Measurements from ENCODE around the gene RAP2A. TPM values are rescaled to one million over a fixed set of nuclear protein-coding genes. Genes with fewer than 3 reads are reported as not detected.

The RAP2A gene
- total RNA-seq, 1 experiment from 2014 or later: 33.4 TPM

DNA sequence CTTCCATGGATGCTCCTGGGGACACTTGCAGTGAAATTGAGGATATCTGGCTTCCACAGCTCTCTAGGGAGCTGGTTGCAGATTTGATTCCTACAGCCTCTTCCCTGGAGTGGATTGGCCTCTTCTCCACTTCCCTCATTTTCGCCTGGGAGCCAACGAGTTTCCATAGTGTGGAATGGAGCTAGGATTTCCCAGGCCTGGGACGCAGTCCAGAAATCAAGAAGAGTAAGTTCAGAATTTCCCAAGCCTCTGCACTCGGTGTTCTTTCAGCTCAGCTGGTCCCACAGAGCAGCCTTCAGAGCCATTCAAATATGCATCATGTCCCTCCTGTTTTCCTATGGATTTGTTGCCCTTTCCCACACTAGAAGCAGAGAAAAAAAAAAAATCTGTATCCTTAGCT, 68.2 kb downstream of the RAP2A start:
- peaks cover 6% of the 10 kb centered on the region for H3K4me1 Mint-ChIP-seq (ENCODE audit: insufficient read depth, unreplicated experiment)
- intact Hi-C loops (cut with micrococcal nuclease): no loop called here
- TF ChIP-seq, protein P1, sequence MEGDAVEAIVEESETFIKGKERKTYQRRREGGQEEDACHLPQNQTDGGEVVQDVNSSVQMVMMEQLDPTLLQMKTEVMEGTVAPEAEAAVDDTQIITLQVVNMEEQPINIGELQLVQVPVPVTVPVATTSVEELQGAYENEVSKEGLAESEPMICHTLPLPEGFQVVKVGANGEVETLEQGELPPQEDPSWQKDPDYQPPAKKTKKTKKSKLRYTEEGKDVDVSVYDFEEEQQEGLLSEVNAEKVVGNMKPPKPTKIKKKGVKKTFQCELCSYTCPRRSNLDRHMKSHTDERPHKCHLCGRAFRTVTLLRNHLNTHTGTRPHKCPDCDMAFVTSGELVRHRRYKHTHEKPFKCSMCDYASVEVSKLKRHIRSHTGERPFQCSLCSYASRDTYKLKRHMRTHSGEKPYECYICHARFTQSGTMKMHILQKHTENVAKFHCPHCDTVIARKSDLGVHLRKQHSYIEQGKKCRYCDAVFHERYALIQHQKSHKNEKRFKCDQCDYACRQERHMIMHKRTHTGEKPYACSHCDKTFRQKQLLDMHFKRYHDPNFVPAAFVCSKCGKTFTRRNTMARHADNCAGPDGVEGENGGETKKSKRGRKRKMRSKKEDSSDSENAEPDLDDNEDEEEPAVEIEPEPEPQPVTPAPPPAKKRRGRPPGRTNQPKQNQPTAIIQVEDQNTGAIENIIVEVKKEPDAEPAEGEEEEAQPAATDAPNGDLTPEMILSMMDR (IDR thresholded peaks at IDR 0.05; ENCODE audit: unreplicated experiment): no peak
- DNase-seq (ENCODE audit: unreplicated experiment): no peak
- H3K27me3 Mint-ChIP-seq (ENCODE audit: insufficient read depth, unreplicated experiment): peaks cover 15% of the 10 kb centered on the region
- H3K36me3 Mint-ChIP-seq (ENCODE audit: insufficient read depth, unreplicated experiment): no peaks in the 10 kb centered on the region
- H3K4me3 Mint-ChIP-seq (ENCODE audit: unreplicated experiment): no peak overlapping the region
- ChIA-PET POLR2A (no interaction called here), CTCF (interaction anchor here (0.6 kb wide), 1 partner anchor 512 kb away, joined by 4 read pairs; no protein-coding TSS in a partner anchor)
- H3K27ac Mint-ChIP-seq (ENCODE audit: low read depth, unreplicated experiment): no peak overlapping the region
- BruUV-seq (replicated peaks): no TSS peak
- no peaks in the 10 kb centered on the region for H3K9me3 Mint-ChIP-seq (ENCODE audit: unreplicated experiment)

DNA sequence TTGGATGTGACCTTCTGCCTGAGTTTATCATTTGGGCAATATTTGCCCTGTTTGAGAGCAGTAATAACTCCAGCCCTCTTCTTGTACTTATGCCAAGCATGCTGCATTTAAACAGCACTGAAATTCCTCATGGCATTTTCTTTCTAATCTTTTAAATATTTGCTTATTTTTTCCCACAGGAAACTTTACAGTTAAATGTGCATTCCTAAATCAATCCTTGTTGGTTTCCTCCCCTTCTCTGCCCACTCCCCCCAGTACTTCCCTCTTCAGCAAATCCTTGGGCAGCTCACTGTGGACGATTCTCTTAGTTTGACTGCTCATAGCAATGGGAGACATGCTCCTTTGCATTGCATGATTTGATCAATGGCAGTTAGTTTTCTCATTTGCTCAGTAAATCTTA, 68.7 kb downstream of the RAP2A start:
- peaks cover 15% of the 10 kb centered on the region for H3K27me3 Mint-ChIP-seq (ENCODE audit: insufficient read depth, unreplicated experiment)
- CTCF ChIA-PET: interaction anchor here (0.6 kb wide), 1 partner anchor 512 kb away, joined by 4 read pairs; no protein-coding TSS in a partner anchor
- intact Hi-C loops (cut with micrococcal nuclease): no loop called here

GRCh38 chr13:97505017-97505416, 71.0 kb downstream of the RAP2A start:
- intact Hi-C loops (cut with micrococcal nuclease): no loop called here
- no peak overlapping the region for H3K4me3 Mint-ChIP-seq (ENCODE audit: unreplicated experiment)
- H3K27me3 Mint-ChIP-seq (ENCODE audit: insufficient read depth, unreplicated experiment): peaks cover 15% of the 10 kb centered on the region
- no peaks in the 10 kb centered on the region for H3K9me3 Mint-ChIP-seq (ENCODE audit: unreplicated experiment)
- TF ChIP-seq, protein P1 (IDR thresholded peaks at IDR 0.05; ENCODE audit: unreplicated experiment): no peak
- H3K27ac Mint-ChIP-seq (ENCODE audit: low read depth, unreplicated experiment): no peak overlapping the region
- no peak for DNase-seq (ENCODE audit: unreplicated experiment)
- no peaks in the 10 kb centered on the region for H3K36me3 Mint-ChIP-seq (ENCODE audit: insufficient read depth, unreplicated experiment)
- CTCF ChIA-PET: interaction anchor here (0.6 kb wide), 1 partner anchor 68 kb away, joined by 3 read pairs; no protein-coding TSS in a partner anchor
- POLR2A ChIA-PET: interaction anchor here (1.0 kb wide), 1 partner anchor 9 kb away, joined by 4 read pairs; no protein-coding TSS in a partner anchor
- no TSS peak for BruUV-seq (replicated peaks)
- peaks cover 6% of the 10 kb centered on the region for H3K4me1 Mint-ChIP-seq (ENCODE audit: insufficient read depth, unreplicated experiment)

More for the DNA sequence above, 68.7 kb downstream of the RAP2A start:
- no peak overlapping the region for H3K4me3 Mint-ChIP-seq (ENCODE audit: unreplicated experiment)
- H3K27ac Mint-ChIP-seq (ENCODE audit: low read depth, unreplicated experiment): no peak overlapping the region
- no TSS peak for BruUV-seq (replicated peaks)
- POLR2A ChIA-PET: interaction anchor here (0.8 kb wide), 1 partner anchor 1239 kb away, joined by 3 read pairs; no protein-coding TSS in a partner anchor
- peaks cover 6% of the 10 kb centered on the region for H3K4me1 Mint-ChIP-seq (ENCODE audit: insufficient read depth, unreplicated experiment)
- TF ChIP-seq, protein P1 (IDR thresholded peaks at IDR 0.05; ENCODE audit: unreplicated experiment): no peak
- no peaks in the 10 kb centered on the region for H3K9me3 Mint-ChIP-seq (ENCODE audit: unreplicated experiment)
- no peaks in the 10 kb centered on the region for H3K36me3 Mint-ChIP-seq (ENCODE audit: insufficient read depth, unreplicated experiment)
- DNase-seq (ENCODE audit: unreplicated experiment): no peak

GRCh38 chr13:97506511-97506910, 72.5 kb downstream of the RAP2A start:
- Mint-ChIP-seq H3K4me3 (ENCODE audit: unreplicated experiment) (no peak overlapping the region), H3K36me3 (ENCODE audit: insufficient read depth, unreplicated experiment) (no peaks in the 10 kb centered on the region), H3K4me1 (ENCODE audit: insufficient read depth, unreplicated experiment) (peaks cover 6% of the 10 kb centered on the region), H3K27ac (ENCODE audit: low read depth, unreplicated experiment) (no peak overlapping the region), H3K27me3 (ENCODE audit: insufficient read depth, unreplicated experiment) (peaks cover 17% of the 10 kb centered on the region), H3K9me3 (ENCODE audit: unreplicated experiment) (no peaks in the 10 kb centered on the region)
- peak; percentile 62 for DNase-seq (ENCODE audit: unreplicated experiment)
- intact Hi-C loops (cut with micrococcal nuclease): no loop called here
- TF ChIP-seq, protein P1 (IDR thresholded peaks at IDR 0.05; ENCODE audit: unreplicated experiment): no peak
- ChIA-PET POLR2A (interaction anchor here (0.7 kb wide), 1 partner anchor 141 kb away, joined by 3 read pairs; no protein-coding TSS in a partner anchor), CTCF (interaction anchor here (0.6 to 1.6 kb wide), 3 partner anchors 16 to 984 kb away, joined by 3 to 5 read pairs (median 3); no protein-coding TSS in a partner anchor)
- no TSS peak for BruUV-seq (replicated peaks)
